GM19035 (cell line): Measurements from ENCODE around the gene C10orf67.
"Not testable (repeated sequence)": the region's sequence is repeated elsewhere in the genome, so short reads cannot be mapped to it uniquely, and the experiment has no call there.

Experiments
- ATAC-seq: cut with Tn5 transposase; IDR thresholded peaks from one replicate; pipeline ENCODE4 v1.9.1; 2021; ENCODE audit not compliant: unreplicated experiment

C10orf67 gene

DNA sequence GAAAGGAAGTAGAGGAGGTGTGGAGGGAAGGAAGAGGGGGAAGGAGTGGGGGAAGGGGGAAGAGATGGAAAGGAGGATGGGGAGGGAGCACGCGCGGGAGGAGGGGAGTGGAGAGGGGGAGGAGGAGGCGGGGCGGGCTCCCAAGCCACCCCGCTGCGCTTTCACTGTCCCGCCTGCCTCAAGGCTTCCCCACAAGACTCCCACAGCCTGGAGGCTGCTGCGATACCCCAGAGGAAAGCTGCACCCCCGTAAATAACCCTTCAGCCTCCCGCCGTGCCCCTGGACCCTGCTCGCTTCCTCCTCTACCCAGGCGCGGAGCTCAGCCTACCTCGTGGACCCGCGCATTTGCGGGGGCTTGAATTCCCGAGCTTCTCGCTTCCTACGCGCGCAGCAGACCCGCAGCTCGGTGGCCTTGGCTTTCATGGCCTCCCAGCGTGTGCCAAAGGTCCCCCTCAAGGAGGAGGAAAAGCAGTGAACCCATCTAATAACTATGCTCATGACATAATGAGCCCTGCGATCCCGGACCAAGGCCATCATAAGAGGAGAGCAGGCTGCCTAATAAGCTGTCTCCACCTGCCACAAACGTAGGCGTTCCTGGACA, at the start of gene C10orf67:
C10orf67 (minus strand) TSS at position 557 of the 601 bp plus-strand sequence; CDS start at position 534, 23 bp downstream.
- ATAC-seq = no peak

DNA sequence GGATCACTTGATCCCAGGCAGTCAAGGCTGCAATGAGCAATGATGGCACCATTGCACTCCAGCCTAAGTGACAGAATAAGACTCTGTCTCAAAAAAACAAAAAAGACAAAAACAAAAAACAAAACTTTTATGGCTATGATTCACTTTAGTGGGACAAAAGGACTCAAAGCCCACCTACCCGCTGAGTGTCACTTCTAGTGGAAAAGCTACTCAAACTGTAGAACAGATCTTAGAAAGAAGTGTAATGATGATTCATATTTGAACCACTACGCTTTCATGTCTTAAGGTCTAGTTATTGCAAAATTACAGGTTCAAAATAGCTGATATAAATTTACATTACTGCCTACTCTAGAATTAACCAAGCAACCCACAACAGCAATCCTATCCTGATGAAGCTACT, 47.2 kb upstream of the C10orf67 start:
- ATAC-seq = no peak

DNA sequence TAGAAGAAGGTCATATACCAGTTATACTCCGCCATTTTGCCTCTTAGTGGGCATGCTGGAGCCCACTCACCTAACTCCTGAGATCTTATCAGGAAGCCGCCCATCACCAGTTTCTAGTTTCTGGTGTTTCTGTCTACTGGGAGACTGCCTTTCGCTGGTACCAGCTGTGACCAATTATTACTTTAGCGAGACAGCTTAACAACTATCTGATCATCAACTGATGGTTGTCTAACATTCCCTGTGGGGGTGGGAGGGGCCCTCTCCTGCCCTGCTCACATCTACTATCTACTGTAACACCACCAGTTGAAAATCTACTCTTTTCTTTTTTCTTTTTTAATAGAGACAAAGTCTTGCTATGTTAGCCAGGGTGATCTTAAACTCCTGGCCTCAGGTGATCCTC, 46.2 kb upstream of the C10orf67 start:
- ATAC-seq = no peak

DNA sequence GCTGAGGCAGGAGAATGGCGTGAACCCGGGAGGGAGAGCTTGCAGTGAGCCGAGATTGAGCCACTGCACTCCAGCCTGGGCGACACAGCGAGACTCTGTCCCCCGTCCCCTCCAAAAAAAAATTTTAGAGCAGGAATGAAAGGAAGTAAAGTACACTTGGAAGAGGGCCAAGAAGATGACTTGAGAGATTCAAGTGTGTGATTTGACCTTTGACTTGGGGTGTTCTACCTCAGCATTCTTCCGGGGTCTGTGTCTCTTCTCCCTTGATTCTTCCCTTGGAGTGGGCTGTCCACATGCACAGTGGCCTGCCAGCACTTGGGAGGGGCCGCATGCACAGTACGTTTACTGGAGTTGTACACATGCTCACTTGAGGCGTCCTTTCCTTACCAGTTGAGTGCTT, 45.8 kb upstream of the C10orf67 start:
- not testable (repeated sequence) for ATAC-seq

DNA sequence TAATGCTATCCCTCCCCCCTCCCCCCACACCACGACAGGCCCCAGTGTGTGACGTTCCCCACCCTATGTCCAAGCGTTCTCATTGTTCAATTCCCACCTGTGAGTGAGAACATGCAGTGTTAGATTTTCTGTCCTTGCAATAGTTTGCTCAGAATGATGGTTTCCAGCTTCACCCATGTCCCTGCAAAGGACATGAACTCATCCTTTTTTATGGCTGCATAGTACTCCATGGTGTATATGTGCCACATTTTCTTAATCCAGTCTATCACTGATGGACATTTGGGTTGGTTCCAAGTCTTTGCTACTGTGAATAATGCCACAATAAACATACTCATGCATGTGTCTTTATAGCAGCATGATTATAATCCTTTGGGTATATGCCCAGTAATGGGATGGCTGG, 42.9 kb upstream of the C10orf67 start:
- not testable (repeated sequence) for ATAC-seq

DNA sequence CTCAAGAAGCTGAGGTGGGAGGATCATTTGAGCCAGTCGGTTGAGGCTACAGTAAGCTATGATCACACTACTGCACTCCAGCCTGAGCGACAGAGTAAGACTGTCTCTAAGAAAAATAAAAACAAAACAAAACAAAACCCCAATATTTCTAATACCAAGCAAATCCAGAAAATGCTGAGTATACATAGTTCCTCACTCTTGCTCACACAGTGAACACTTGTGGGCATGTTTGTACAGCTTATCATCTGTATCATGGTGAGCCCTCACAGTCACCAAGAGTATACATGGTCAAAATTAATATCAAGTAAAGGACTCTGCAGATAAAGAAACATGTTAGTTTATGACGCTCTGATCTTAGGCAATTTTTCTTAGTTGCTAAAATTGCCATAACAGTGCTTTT, 41.5 kb upstream of the C10orf67 start:
- no peak for ATAC-seq

DNA sequence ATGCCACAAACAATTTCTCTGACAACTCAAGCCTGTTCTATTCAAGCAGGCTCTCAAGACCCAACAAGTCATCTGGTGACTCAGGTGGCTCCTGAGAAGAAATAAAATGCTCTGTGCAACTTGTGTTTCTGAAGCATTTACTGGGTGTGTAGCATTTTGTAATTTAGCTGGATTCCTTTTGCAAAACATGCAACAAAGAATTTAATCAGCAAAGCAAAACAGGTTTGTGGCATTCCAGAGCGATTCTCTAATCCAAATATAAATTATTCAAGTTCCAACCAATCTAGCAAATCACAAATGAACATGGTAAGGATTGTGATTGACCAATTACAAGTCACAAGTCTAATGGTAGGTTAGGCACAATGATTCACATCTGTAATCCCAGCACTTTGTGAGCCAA, 39.8 kb upstream of the C10orf67 start:
- no peak for ATAC-seq

DNA sequence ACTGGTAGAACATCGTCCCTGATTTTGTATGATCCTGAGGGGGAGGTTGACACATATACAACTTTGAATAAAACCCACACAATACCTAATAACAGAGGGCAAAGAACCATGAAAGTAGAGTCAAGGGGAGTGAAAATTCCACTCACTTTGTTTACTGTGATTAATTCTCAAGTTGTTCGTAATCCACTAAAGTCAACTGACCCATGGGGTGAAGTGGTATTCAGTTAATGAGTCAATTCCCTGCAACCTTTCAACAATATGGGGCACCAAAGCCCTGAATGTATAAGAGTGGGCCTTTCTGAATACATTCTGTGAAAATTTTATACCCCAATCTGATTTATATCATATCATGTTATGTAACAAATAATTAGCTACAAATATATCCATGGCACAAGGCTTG, 39.0 kb upstream of the C10orf67 start:
- no peak for ATAC-seq

DNA sequence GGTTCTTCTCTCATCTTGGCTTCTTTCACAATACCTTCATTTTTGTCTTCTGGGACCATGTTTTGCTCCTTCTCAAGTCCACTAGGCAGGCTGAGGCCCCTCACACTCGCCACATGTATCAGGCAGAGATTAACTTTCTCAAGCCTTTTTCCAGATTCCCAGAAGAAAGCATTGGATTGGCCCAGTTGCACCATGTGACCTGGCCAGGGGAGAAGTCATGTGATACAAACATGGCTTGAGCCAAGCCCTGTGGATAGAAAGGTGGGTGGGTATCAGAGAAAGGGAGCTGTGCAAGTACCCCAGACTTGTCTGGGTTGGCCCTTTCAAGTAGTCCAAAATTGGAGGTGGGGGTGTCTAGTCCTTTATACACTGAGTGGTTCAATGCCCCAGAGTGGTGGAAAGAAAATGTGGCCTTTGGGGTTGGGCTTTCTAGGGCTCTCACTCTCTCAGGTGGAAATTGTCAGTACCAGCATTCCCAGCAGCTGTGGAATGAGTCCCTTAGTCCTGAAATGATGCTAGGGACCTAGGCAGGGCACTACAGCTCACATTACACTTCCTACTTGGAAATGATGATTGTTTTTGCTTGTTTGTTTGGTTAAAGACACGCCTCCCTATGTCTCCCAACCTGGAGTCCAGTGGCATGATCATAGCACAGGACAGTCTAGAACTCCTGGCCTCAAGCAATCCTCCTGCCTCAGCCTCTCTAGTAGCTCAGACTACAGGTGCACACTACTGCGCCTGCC, 36.9 kb upstream of the C10orf67 start:
- no peak for ATAC-seq

DNA sequence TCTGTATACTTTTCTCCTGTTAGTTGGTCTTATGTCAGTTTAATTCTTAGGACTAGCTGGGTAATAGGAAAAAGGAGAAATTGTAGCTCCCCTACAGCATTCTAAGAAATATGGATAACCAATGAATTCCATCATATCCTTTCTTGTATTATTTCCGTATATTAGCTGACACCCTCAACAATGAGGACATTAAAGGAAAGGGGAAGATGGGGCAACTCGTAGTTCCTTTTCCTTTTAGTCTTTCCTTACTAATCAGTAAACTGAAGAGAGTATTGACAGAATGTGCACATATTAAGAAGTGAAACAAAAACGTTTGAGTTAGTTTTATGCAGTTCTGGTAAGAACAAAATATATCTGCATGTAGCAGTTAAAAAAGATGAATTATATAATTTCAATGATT, 35.1 kb upstream of the C10orf67 start:
- ATAC-seq = no peak

DNA sequence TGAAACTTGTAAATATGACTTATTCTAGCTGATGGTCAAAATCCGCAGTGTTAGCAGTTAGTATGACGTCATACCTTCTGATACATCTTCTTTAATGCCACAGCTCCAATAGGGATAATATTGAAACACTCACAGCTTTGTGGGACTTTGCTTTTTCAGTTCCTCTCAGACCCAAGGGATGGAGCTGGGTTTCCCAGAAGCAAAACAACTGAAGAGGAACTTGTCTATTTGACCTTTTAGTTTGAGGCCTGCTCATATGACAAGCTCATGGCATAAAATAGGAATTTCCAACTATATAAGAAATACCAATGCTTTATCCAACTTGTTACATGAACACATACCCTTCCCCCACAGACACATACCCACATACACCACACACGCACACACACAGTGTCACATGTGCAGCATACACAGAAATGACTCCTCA, 31.6 kb upstream of the C10orf67 start:
- ATAC-seq = no peak

DNA sequence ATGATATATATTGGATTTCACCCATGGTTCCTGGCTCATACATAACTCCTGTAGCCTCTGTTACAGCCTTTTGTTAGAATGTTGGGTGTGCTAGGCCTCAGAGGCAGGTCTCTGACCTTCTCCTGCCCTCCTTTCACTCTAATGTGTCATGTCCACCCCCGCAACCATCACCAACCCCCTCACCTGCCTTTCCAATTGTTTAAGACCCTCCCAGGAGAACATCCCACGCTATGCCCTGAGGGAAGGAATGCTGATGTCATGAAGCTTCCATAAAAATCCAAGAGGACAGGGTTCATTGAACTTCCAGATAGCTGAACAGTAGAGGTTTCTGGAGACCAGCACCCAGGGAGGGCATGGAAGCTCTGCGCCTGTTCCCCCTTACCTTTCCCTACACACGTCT, 30.8 kb upstream of the C10orf67 start:
- no peak for ATAC-seq

DNA sequence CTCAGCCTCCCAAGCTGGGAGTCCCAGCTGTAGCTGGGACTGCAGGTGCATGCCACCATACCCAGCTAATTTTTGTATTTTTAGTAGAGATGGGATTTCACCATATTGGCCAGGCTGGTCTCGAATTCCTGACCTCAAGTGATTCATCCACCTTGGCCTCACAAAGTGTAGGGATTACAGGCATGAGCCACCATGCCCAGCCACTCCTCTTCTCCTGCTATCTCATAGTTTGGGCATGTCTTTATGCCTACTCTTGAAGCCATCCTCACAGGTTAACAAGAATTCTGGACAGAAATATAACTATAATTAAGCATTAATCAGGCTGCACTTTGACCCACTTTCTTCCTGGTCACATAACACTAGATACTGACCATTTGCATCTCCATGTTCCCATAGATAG, 28.6 kb upstream of the C10orf67 start:
- no peak for ATAC-seq

DNA sequence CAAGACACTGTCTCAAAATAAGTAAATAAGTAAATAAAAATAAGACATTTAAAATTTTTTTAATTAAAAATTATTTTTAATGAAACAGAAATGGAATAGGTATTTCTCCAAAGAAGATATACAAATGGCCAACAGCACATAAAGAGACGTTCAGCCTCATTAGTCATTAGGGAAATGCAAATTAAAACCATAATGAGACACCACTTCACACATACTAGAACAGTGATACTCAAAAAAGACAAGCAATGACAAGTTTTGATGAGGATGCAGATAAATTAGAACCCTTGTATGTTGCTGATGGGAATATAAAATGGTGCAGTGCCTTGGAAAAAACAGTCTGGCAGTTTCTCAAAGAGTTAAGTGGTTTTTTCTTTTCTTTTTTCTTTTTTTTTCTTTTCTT, 26.5 kb upstream of the C10orf67 start:
- no peak for ATAC-seq

DNA sequence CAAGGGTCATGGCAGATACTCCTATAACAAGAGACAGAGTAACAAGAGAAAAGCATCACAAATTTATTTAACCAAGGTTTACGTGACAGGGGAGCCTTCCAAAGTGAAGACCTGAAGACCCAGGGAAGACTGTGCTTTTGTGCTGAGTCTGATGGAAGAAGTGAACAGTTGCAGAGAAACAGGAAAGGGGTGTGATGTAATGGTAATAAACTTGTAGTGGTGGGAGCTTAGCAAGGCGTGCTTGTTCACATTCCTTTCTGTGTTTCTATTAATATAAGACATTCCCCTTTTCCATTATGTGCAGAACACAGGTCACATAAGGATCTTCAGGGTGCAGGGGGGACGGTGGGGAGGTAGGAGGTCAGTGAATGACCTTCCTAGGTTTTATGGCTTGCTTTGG, 25.5 kb upstream of the C10orf67 start:
- ATAC-seq = no peak

DNA sequence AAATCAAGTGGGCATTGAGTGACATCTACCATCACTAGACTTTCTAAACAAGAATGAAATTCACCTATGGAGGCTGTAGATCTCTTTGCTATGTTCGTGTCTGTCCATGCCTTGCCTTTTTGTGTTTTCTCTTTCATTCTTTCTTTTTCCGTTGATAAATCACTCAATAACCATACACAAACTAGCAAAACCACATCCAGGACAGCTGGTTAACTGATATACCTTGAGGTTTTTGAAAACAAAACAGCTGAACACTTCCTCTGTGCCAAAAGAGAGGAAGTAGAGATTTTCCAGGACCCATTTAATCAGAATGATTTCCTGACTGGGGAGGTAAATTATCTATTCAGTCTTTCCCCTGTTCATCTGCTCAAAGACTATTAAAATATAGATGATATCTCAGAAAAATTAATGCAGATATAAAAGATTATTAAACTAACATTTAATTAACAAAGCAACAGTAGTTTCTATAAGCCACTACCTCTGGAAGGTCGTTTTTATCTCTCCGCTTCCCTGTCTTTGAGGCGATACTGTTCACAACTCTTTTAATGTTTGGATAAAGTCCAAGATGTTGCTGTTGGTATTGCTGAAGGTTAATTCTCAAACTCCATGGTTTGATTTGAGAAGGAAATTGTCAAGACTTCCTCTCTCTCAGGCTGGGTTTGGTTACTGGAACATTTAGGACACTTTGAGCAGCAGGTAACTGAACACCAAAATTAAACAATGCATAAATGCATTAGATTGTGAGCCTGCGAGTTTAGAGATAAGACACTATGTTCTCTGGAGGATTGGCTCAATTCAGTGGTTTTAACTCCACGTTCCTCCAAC, 24.4 kb upstream of the C10orf67 start:
- peak; percentile 68 for ATAC-seq

DNA sequence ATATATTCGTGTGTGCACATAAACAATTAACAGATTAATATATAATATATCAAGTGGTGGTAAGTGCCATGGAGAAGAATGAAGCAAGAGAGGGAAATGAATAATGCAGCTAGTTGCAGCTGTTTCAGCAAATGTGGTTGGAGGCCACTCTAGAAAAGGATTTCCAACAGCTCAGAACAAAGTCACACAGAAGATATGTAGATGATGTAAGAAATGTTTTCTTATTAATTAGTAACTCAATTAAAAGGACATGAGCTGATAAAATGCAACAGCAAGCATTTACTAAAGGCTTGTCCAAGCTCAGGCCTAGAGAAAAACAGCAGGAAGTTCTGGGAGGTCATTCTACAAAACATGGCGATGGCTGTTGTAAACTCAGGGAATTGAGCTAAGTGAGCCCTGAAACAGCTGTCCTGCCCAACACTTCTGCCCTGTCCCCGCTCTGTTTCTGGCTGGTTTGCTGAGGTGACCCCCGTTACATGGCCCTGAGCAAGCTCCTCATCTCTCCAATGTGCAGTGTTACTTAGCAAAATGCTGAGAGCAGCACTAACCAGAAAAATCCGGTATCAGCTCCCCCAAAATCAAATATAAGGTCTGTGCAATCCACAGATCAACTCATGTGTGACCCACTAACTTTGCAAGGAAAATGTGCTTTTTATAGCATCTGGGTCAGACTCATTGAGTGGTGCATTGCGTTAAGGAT, 23.4 kb upstream of the C10orf67 start:
- ATAC-seq = no peak

DNA sequence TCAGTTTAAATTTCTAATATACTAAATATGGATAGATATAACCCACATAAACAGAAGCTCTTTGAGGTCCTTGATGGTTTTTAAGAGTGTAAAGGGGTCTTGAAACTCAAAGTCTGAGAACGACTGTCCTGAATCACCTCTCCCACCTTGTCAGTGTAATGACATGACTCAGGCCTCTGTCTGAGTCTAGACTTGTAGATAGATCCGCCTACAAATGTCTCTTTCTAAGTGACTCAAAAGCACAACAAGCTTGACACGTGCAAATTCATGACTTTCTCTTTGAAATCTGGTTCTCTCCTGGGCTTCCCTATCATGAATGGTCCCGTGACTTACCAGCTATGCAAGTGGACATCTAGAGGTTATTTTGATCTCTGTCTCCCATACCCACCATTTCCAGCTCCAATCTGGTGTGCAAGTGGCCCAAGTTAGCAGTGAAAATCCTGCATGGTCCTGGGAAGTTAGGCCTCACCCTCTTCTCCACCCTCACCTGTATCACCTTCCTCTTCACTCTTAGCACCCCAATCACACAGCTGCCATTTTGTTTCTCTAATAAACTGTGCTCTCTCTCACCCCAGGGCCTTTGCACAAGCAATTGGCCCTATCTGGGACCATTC, 20.9 kb upstream of the C10orf67 start:
- ATAC-seq = peak; percentile 48

DNA sequence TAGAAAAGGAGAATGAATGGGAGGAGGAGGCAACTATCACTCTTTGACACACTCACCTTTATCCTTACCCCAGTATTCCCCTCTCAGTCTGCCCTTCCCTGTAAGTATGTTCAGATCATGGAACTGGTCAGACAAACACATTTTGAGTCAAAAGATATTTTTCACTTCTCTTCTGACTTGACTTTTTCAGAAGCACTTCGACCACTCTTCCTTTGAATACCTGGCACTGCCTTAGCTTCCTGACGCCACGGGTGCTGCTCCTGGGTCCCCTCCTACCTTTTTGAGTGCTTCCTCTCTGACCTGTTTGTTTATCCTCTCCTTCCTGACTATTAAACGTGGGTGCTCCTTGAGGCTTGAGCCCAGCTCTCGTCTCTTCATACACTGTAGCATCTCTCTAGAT, 19.8 kb upstream of the C10orf67 start:
- no peak for ATAC-seq

DNA sequence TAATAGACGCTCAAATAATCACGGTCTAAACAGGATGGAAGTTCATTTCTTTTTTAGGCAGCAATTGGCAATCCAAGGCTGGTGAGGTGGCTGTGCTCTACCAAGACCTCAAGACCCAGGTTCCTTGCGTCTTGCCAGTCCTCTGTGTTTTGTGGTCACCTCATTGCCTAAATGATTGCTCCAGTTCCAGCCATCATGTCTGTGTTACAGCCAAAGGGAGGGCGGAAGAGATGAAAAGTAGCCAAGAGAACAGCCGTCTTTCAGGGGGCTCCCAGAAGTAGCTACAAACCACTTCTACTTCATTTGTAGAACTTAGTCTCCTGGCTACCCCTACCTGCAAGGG, 19.2 kb upstream of the C10orf67 start:
- ATAC-seq = no peak
